GM10847 (cell line): ENCODE measurements around the gene ACTN4.

Experiments
- POLR2A ChIP-seq: IDR thresholded peaks from 2 replicates; pipeline ENCODE4 v1.6.1; 2011; ENCODE audit not compliant: insufficient read length; ENCODE audit errors: extremely low read depth

Gene ACTN4

DNA sequence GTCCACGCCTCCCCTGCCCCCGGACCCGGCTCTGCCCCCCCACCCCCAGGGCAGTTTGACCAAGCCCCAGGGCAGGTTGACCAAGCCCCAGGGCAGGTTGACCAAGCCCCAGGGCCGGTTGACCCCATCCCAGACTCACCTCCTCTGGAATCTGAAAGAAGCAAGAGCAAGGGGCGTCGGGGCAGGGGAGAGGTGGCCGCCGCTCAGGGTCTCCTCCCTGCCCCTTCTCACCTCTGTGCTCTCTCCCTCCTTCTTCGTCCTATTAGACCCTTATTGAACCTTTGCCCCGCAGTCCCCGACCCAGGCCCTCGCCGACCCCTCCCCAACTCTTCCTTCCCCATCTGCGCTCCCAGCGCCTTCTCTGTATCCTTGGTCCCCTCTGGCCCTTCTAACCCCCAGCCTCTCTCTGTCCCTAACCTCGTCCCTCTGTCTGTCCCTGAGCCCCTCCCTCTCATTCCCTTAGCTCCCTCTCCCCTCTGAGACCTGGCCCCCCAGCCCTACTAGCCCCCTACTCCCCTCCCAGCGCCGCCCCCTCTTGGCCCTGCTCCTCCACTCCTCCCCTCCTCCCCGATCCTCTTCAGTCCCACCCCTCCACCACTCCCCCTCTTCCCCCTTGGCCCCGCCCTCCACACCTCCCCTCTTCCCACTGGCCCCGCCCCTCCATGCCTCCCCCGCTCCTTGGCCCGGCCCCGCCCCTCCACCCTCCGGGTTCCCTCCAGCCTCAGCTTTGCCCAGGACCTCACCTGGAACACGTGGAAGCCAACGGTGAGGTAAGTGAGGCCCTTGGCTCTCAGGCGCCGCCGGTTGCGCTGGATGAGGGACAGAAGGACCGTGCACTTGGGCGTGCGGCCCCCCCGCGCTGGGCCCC lies 89.2 kb downstream of the ACTN4 start:
- TF ChIP-seq POLR2A: no peak

DNA sequence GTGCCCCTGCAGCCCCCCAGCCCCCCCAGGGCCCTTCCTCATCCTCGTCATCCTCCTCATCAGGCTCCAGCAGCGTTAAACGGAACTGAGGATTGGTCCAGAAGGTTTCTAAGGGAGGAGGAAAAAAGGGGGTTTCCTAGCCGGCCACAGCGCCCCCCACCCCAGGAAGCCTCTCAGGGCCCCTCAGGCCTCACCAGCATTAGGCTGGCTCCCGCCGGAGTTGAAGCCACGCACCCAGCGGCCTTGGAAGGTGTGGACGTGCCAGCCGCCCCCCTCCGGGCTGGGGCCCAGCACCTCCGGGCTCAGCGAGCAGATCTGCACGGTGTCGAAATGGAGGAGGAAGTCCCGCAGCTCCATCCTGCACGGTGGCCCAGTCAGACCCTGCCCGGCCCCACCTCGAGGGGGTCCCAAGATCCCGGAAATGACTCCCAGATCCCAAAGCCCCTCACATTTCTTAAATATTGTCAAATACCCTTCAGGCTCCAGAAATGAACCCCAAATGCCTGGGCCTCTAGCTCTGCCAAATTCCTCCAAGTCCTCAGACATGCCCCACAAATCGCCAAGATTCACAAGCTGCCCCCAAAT lies 89.9 kb downstream of the ACTN4 start:
- no peak for TF ChIP-seq POLR2A

DNA sequence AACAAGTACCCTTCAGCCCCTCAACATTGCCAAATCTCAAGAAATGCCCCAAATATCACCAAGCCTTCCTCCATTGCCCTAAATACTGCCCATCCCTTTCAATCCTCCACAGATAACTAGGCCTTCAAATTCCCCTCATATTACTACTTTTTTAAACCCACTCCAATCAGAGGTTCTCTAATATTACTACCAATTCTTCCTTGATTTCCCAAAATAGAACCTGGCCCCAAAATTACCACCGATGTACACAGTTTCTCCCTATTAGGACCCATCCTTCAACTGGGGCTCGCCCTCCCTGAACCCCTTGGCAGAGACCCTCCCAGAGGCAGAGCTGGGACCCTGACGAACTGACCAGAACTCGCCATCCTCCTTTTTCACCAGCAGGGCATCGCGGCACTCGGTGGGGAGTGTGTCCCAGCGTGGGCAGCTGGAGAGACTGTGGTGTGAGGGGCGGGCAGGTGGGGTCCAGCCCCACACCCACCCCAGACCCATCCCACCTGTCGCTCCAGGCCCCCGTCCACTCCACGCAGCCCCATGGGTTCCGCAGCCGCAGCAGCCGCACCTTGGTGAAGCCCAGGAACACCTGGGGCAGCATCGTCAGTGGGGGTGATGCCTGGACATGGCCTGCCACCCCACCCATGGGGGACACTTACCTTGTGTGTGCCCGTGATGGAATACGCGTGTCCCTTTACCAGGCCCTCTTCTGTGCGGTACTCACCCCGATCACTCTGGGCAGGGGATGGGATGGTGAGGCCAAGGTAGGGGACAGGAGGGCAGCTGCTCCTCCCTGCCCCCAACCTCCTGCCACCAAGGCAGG lies 90.7 kb downstream of the ACTN4 start:
- no peak for TF ChIP-seq POLR2A

DNA sequence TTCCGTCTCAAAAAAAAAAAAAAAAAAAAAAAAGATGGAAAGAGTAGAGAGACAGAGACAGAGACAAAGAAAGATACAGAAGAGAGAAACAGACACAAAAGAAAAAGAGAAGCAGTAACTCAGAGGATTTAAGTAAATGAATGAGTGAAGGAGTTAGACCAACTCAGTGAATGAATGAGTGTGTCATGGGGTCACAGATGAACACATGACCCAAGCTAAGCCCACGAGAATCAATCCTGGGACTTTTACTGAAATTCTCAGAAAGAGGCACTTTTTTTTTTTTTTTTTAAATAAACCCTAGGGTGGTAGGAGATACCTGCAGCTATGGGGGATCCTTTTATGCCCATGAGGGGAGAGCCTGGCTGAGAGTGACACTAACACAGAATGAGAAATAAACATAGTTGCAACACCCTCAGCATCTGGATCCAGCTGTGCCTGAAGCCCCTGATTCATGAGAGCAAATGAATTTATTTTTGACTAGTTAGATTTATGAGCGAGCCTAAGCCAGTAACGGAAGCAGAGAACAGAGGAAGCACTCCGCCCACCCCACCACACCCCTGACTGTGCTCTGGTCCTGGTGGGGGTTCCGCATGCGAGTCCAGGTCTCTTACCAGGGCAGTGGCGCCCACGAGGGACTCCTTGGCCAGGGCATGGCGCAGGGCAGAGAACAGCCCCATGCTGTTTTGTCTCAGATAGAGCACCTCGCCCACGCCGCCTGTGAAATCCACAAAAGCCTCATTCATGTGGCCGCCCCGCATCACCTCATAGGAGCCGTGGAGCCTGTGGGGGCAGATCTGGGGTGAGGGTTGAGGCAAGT lies 92.2 kb downstream of the ACTN4 start:
- no peak for TF ChIP-seq POLR2A

DNA sequence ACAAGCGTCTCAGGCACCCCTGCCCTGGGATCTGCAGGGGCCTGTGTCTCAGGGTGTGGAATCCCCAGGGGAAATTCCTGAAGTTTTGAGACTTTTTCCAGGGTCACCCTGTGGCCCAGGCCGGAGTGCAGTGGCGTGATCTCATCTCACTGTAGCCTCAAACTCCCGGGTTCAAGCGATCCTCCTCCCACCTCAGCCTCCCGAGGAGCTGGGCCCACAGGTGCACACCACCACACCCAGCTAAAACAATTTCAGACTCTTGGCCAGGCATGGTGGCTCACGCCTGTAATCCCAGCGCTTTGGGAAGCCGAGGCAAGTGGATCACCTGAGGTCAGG lies 92.8 kb downstream of the ACTN4 start:
- TF ChIP-seq POLR2A: no peak

DNA sequence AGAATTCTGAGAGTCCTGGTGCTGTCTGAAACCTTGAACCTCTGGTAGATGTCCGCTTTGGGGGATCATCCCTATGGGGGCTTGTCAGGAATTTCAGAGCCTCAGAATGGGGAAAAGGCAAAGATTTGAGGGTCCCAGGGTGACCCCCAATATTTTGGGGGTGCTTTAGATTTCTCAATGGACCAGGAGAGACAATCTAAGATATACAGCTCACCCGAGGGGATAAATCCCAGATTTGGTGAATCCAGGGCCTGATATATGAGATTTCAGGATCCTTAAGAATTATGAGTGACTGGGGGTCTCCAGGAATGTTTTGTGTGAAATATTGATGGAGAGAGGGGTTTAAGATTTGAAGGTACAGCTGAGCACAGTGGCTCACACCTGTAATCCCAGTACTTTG lies 93.5 kb downstream of the ACTN4 start:
- TF ChIP-seq POLR2A: no peak

DNA sequence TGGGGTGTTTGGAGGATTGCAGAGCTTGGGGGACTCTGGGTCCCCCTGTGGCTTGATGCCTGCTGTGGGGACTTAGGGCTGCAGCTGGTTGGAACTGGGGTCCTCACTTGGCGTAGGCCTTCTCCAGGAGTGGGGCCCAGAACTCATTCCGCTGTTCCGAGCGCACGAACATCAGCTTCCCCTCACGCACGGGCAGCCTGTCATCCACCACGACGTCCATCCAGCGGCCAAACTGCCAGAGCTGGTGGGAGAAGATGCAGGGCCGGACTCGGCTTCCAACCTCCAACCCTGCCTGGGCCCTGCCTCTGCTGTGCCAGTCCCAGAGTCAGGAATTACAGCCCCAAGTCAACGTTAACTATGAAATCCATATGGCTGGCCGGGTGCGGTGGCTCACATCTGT lies 94.2 kb downstream of the ACTN4 start:
- no peak for TF ChIP-seq POLR2A

DNA sequence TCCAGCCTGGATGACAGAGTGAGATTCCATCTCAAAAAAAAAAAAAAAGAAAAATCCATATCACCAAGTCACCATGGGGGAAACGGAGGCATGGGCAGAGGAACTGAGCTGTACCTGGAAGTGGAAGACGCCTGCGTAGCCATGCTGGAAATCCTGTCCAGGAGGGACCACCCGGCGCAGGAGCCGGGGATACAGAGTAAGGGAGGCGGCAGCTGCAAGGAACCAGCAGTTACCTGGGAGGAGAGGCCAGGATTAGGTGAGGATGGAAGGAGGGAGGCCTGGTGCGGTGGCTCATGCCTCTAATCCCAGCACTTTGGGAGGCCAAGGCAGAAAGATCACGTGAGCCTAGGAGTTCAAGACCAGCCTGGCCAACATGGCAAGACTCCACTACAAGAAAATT lies 94.8 kb downstream of the ACTN4 start:
- no peak for TF ChIP-seq POLR2A

DNA sequence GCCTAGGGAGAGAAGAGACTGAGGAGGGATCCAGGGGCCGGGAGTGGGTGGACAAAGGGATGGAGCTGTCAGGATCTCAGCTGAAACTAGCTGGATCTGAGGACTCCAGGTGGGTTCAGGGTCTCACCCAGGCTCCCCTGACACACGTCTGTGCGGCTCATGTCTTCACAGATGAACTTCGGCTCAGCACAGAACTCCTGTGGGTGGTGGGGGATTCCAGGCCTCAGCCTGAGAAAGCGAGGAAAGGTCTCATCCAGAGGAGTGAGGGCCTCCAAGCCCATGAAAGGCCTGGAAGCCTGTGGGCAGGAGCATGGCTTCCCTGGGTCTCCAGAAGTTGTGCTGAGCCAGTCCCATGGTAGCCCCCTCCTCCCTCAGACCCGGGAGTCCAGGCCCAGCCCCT lies 95.5 kb downstream of the ACTN4 start:
- TF ChIP-seq POLR2A: no peak

DNA sequence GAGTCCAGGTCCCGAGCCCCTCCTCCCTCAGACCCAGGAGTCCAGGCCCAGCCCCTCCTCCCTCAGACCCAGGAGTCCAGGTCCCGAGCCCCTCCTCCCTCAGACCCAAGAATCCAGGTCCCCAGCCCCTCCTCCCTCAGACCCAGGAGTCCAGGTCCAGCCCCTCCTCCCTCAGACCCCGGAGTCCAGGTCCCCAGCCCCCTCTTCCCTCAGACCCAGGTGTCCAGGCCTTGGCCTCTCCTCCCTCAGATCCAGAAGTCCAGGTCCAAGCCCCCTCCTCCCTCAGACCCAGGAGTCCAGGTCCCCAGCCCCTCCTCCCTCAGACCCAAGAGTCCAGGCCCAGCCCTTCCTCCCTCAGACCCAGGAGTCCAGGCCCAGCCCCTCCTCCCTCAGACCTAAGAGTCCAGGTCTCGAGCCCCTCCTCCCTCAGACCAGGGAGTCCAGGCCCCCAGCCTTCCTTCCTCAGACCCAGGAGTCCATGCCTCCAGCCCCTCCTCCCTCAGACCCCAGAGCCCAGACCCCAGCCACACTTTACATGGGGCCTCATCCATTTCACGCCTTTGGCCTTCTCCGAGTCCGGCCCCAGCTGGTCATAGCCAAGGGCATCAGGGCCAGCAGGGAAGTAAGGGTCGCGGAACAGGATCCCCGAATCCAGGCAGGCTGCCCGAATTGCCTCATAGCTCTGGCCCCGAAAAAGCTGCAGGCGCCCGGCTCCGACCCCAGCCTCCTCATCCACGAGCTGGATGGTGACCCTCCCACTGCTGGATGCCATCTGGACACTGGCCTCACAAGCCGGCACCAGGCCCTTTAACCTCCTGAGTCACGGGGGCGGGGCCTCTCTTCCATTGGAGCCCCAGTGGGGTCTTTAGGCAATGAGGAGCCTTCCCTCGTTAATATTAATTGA lies 96.2 kb downstream of the ACTN4 start:
- TF ChIP-seq POLR2A: no peak

DNA sequence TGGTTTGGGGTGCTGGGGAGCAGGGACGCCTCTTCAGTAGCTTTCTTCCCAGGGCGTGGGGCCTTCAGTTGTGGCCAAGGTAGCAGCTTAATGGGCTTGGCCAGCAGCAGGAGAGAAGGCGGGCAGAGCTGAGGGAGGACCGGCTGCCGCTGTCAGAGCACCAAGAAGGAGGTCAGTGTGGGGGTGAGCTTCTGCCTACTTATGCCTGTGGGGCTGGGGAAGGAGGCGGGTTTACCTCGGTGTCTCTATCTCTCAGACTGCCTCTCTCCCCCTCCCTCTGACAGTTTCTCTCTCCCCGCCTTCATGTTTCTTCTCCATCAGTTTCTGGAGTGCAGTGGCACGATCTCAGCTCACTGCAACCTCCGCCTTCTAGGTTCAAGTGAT lies 96.8 kb downstream of the ACTN4 start, which contains the start of gene CAPN12:
Gene CAPN12, minus strand, starts transcription at position 177 of the 384 bp plus-strand sequence. CDS start 309 bp downstream, outside the sequence.
- TF ChIP-seq POLR2A: no peak

DNA sequence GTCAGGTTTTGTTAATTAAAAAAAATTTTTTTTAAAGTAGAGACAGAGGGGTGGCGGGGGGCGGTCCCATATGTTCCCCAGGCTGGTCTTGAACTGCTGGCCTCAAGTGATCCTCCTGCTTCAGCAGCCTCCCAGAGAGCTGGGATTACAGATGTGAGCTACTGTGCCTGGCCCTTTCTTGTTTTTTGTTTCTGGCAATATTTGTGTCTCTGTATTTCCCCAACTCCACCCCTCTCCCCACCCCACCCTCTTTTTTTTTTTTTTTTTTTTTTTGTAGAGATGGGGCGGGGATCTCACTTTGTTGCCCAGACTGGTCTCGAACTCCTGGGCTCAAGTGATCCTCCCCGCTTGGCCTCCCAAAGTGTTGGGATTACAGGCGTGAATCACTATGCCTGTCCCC lies 97.4 kb downstream of the ACTN4 start:
- TF ChIP-seq POLR2A: no peak

DNA sequence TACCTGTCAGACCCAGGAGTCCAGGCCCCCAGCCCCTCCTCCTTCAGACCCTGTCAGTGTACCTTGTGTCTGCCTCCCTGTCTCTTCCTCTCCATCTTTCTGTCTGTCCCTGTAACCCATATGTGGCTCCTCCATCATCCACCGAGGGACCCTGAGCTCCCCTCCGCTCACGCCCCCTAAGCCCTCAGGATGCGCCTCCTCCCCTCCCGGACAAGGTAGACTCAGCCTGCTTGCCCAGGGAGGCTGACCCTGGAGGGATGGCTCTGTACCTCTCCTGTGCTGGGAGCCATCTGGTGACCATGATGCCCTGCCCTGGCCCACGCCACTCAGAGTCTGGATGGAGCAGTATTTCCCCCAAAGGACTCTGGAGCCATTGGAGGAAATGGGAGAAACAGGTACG lies 97.9 kb downstream of the ACTN4 start:
- no peak for TF ChIP-seq POLR2A

DNA sequence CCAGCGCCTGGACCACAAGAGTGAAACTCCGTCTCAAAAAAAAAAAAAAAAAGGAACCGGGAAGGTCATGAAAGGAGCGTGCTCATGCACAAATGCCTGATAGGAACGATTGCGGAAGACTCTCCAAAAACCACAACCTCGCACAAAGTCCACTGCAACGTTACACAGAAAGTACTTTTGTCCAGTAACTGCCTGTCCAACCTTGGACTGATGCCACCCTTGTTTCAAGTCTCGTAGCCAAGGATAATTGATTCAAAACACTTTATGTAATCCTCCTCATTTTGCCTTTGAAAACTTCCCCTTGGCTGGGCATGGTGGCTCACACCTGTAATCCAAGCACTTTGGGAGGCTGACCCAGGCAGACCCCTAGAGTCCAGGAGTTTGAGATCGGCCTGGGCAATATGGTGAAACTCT lies 112.1 kb downstream of the ACTN4 start:
- TF ChIP-seq POLR2A: no peak
